HUES64 (cell line): ENCODE results near the gene DPP9.

Source experiments
- H3K27ac ChIP-seq: 2 replicates; pipeline ENCODE4 v1.7.0; 2013; ENCODE audit warnings: low read depth, low read length, inconsistent platforms
- H3K27me3 ChIP-seq: 2 replicates; pipeline ENCODE4 v1.6.1; 2013; ENCODE audit warnings: mild to moderate bottlenecking, low read length; ENCODE audit not compliant: insufficient read depth
- H3K36me3 ChIP-seq: 2 replicates; pipeline ENCODE4 v1.6.1; 2013; ENCODE audit warnings: mild to moderate bottlenecking, low read length; ENCODE audit not compliant: insufficient read depth
- H3K4me1 ChIP-seq: 2 replicates; pipeline ENCODE4 v1.6.1; 2013; ENCODE audit warnings: mild to moderate bottlenecking, low read length, moderate library complexity; ENCODE audit not compliant: insufficient read depth
- H3K4me3 ChIP-seq: 2 replicates; pipeline ENCODE4 v1.5.1; 2013; ENCODE audit warnings: mild to moderate bottlenecking, low read length, moderate library complexity
- H3K9ac ChIP-seq: 2 replicates; pipeline ENCODE4 v1.6.1; 2013; ENCODE audit warnings: mild to moderate bottlenecking, low read depth, low read length
- H3K9me3 ChIP-seq: 2 replicates; pipeline ENCODE4 v1.6.1; 2013; ENCODE audit warnings: low read depth, low read length; ENCODE audit not compliant: insufficient read depth
- WGBS: fragments of 150-250, 120-280 bp; methylation state at CpG from one replicate; pipeline ENCODE4 v1.1.7; 2013; ENCODE audit warnings: missing lambda C conversion rate; 5-methylcytosine and 5-hydroxymethylcytosine counted together

The DPP9 gene

DNA sequence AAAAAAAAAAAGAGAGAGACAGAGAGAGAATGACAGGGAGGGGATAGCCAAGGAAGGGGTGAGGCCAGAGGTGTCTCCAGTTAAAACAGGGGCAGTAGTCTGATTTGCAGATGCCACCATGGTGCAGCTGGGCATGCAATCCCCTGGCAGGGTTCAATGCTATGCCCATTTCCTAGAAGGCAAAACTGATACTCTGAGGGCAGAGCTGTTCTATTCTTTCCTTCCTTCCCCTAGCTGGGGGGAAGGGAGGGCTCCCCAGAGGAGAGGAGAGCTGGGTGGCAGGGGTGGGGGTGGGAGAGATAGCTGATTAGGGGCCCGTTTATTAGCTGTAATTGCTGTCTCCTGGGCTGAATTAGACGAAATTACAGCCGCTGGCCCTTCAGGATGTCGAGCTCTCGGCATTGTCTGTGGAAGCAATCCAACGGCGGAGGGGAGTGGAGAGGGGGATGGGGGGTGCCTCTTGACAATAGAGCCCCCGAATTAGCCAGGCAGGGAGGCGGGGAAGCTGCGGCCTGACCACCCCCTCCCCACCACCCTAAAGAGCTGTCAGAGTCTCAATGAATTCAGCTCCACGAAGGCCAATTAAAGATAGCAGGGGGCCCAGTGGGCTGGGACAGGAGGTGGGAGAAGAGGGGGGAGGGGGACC, 14.4 kb upstream of the DPP9 start:
- H3K9me3 ChIP-seq, result no peaks in the 10 kb centered on the region
- no peaks in the 10 kb centered on the region for H3K27me3 ChIP-seq
- H3K27ac ChIP-seq, result no peak overlapping the region
- no peak overlapping the region for H3K9ac ChIP-seq
- 42% methylated on average over 9 of the region's 11 CpGs for WGBS
- no peak overlapping the region for H3K4me3 ChIP-seq
- no peaks in the 10 kb centered on the region for H3K36me3 ChIP-seq
- H3K4me1 ChIP-seq, result peaks cover 11% of the 10 kb centered on the region; the same call in 1 of the 2 replicates

DNA sequence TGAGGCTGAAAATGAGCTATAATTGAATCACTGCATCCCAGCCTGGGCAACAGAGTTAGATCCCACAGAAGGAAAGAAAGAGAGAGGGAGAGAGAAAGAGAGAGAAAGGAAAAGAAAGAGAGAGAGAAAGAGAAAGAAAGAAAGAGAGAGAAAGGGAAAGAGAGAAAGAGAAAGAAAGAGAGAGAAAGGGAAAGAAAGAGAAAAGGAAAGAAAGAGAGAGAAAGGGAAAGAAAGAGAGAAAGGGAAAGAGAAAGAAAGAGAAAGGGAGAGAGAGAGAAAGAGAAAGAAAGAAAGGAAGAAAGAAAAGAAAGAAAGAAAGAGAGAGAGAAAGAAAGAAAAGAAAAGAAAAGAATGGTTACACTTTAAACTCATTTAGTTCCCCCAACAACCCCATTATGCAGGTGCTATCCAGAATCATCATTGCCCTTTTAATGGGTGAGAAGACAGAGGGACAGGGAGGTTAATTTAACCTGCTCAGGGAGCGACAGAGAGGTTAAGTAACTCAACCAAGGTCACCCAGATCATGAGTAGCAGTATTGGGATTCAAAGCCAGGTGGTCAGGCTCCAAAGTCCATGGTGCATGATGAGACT, 10.2 kb upstream of the DPP9 start:
- Histone ChIP-seq H3K9ac (no peak overlapping the region), H3K4me1 (0 out of 2 replicates have a peak, but pooled peaks cover 4% of the 10 kb centered on the region), H3K27ac (no peak overlapping the region), H3K9me3 (no peaks in the 10 kb centered on the region), H3K4me3 (no peak overlapping the region), H3K27me3 (no peaks in the 10 kb centered on the region), H3K36me3 (no peaks in the 10 kb centered on the region)
- WGBS, result 45% methylated on average over 1 of the region's 1 CpG

DNA sequence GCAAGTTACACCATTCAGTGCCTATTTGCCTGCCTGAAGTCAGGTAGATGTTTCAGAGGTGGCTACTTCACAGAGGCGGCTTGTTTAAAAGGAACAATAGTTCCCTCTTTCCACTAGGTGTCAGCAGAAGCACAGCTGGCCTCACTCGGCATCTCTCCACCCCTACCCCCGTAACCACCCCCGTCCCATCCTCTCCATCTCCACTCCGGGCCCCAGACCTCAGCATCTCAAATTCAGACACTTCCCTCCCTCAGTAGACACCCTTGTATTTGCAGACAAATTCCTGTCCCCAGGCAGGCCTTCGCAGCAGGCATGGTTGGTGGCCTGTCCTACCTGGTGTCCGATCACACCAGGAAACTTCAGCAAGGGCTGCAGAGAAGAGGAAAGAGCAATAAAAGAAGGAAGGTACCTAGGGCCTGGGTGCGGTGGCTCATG, 9.1 kb upstream of the DPP9 start:
- Histone ChIP-seq H3K4me3 (no peak overlapping the region), H3K9me3 (no peaks in the 10 kb centered on the region), H3K36me3 (no peaks in the 10 kb centered on the region), H3K27ac (no peak overlapping the region), H3K4me1 (no peaks in the 10 kb centered on the region), H3K9ac (no peak overlapping the region), H3K27me3 (no peaks in the 10 kb centered on the region)
- WGBS, result 25% methylated on average over 8 of the region's 8 CpGs

DNA sequence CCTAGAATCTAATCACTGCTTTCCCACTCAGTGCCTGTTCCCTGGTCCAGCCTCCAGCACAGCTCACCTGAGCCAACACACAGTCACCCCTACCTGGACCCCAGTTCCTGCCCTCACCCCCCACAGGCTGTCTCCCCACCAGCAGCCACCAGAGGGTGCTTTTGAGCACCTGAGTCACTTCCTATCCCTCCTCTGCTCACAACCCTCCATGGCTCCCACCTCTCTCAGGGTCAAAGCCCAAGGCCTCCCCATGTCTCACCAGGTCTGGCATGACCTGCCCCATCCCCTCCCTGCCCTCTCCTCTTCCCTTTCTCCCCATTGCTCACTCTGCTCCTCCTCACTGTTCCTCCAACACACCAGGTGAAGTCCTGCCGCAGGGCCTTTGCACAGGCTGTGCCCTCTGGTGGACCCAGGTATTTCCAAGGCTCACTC, 7.1 kb upstream of the DPP9 start:
- H3K27me3 ChIP-seq, result no peaks in the 10 kb centered on the region
- no peaks in the 10 kb centered on the region for H3K9me3 ChIP-seq
- H3K9ac ChIP-seq, result no peak overlapping the region
- WGBS, result 100% methylated on average over 1 of the region's 1 CpG
- no peak overlapping the region for H3K4me3 ChIP-seq
- H3K4me1 ChIP-seq, result no peaks in the 10 kb centered on the region
- no peak overlapping the region for H3K27ac ChIP-seq
- no peaks in the 10 kb centered on the region for H3K36me3 ChIP-seq

DNA sequence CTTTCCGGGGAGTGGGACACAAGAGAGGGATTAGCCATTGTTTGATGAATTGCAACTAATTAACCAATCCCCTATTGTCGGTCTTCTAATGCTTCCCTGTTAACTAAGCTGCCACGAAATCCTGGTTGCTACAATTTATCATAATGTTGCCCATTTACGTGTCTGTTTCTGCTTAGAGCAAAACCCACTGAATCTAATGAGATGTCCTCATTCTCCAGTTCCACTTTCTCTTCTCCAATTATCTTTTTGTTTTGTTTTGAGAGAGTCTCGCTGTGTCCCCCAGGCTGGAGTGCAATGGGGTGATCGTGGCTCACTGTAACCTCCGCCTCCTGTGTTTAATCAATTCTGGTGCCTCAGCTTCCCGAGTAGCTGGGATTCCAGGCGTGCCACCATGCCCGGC, 5.2 kb upstream of the DPP9 start:
- H3K9me3 ChIP-seq, result no peaks in the 10 kb centered on the region
- no peak overlapping the region for H3K27ac ChIP-seq
- H3K27me3 ChIP-seq, result no peaks in the 10 kb centered on the region
- 85% methylated on average over 10 of the region's 10 CpGs for WGBS
- no peak overlapping the region for H3K4me3 ChIP-seq
- H3K4me1 ChIP-seq, result no peaks in the 10 kb centered on the region
- no peak overlapping the region for H3K9ac ChIP-seq
- no peaks in the 10 kb centered on the region for H3K36me3 ChIP-seq

DNA sequence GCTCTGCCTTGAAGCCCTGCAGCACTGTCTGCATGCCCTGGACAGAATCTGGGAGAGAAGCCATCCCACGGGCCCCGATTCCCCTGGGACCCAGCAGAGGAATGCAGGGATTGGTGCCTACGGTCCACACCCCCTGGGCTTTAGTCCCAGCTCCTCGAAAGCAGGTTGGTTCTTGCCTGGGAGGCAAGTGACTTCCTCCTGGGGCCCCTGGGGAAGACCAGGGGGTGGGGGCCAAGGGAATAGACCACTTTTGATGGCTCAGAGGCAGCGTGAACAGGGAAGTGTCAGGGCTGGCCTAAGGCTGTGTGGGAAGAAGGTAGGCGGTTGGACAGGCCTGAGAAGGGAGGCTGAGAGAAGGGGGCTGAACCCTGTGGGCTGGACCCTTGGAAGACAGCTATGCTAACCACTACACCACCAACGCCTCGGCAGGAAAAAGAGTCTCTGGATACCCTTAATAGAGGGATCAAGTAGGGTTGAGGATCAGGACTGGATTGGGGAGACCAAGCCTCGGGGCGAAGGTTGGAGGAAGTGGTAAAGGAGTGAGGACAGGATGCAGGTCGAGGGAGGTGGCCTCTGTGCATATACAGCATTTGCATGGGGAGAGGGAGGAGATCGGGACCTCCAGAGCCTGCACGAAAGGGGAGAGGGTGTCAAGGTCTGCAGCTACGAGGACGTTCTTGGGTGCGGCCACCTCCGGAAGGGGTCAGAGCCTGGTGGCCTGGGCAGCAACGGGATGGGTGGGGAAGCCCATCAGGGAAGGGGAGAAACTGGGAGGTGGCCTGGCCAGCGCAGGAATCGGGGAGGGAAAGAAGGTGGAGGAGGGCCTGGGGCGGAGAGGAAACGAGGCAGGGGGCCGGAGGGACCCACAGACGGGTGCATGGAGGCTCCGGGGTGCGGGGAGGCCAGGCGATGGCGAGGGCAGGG, 709 bp downstream of the DPP9 start:
- Histone ChIP-seq H3K9ac (peak overlapping the region; percentile 79), H3K9me3 (no peaks in the 10 kb centered on the region), H3K4me3 (peak overlapping the region; percentile 91), H3K27me3 (no peaks in the 10 kb centered on the region), H3K36me3 (peaks cover 26% of the 10 kb centered on the region), H3K4me1 (0 out of 2 replicates have a peak, but pooled peaks cover 5% of the 10 kb centered on the region), H3K27ac (no peak overlapping the region)
- 9% methylated on average over 28 of the region's 28 CpGs for WGBS

DNA sequence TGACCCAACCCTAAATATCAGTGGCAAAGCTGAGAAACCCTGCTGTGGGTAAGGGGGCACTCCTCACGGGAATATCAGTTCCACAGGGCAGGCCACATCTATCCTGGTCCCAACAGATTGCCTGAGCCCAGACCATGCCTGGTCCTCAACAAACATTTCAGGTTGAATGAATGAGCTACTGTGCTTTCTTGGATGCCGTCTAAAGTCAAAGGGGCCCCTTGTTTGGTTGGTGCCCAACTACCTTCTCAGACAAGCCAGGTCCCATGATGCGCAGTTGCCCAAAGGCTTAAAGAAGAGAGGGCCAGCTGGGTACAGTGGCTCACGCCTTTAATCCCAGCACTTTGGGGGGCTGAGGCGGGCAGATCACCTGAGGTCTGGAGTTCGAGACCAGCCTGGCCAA, 2.4 kb downstream of the DPP9 start:
- Histone ChIP-seq H3K27me3 (no peaks in the 10 kb centered on the region), H3K9ac (no peak overlapping the region), H3K4me3 (no peak overlapping the region), H3K27ac (no peak overlapping the region), H3K9me3 (no peaks in the 10 kb centered on the region), H3K4me1 (0 out of 2 replicates have a peak, but pooled peaks cover 5% of the 10 kb centered on the region), H3K36me3 (peaks cover 41% of the 10 kb centered on the region)
- WGBS, result 95% methylated on average over 6 of the region's 6 CpGs

DNA sequence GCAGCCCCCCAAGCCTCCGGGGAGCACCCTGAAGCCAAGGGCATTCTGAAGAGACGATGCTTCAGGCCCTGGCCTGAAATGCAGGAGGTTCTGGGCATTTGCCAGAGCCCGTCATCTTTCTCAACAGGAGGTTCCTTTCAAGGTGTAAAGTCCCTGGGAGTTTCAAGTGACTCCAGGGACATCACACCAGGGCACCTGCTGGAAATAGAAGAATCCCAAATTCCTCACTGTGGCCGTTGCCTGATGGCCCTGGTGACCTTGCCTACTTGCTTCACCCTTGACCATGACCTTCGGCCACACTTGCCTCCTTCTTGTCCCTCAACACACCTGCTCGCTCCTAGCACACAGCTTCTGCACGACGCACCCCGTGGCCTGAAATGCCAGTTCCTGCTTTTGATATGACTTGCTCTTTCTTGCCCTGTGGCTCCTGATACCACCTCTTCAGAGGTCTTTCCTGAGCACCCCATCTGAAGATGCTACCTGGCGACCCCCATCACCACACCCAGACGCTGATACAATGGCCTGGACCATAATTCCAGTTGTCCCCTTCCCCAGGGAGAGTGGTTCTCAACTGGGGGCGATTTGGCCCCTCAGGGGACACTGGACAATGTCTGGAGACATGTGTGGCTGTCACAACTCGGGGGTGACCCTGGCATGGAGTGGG, 3.5 kb downstream of the DPP9 start:
- Histone ChIP-seq H3K4me3 (no peak overlapping the region), H3K27me3 (no peaks in the 10 kb centered on the region)

DNA sequence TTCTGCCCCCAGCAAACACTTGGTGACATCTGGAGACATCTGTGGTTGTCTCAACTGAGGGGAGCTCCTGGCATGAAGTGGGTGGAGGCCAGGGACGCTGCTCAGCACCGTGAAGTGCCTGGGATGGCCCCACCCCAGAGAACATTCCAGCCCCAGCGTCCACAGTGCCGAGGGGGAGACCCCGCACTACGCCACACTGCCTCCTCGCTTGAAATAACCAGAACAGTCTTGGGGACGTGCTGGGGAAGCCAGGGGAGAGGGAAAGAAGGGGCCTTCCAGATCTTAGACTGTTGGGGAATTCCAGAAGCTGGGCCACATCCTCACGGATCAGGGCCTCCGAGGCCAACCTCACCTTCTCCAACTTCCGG, 4.2 kb downstream of the DPP9 start:
- Histone ChIP-seq H3K9ac (no peak overlapping the region), H3K4me1 (0 out of 2 replicates have a peak, but pooled peaks cover 5% of the 10 kb centered on the region), H3K4me3 (no peak overlapping the region), H3K9me3 (no peaks in the 10 kb centered on the region), H3K27me3 (no peaks in the 10 kb centered on the region), H3K27ac (no peak overlapping the region), H3K36me3 (peaks cover 55% of the 10 kb centered on the region)
- 96% methylated on average over 11 of the region's 11 CpGs for WGBS

More for the DNA sequence above, 3.5 kb downstream of the DPP9 start:
- H3K36me3 ChIP-seq, result peaks cover 51% of the 10 kb centered on the region
- H3K9ac ChIP-seq, result no peak overlapping the region
- H3K9me3 ChIP-seq, result no peaks in the 10 kb centered on the region
- 0 out of 2 replicates have a peak, but pooled peaks cover 5% of the 10 kb centered on the region for H3K4me1 ChIP-seq
- 94% methylated on average over 12 of the region's 13 CpGs for whole genome bisulfite sequencing
- no peak overlapping the region for H3K27ac ChIP-seq

DNA sequence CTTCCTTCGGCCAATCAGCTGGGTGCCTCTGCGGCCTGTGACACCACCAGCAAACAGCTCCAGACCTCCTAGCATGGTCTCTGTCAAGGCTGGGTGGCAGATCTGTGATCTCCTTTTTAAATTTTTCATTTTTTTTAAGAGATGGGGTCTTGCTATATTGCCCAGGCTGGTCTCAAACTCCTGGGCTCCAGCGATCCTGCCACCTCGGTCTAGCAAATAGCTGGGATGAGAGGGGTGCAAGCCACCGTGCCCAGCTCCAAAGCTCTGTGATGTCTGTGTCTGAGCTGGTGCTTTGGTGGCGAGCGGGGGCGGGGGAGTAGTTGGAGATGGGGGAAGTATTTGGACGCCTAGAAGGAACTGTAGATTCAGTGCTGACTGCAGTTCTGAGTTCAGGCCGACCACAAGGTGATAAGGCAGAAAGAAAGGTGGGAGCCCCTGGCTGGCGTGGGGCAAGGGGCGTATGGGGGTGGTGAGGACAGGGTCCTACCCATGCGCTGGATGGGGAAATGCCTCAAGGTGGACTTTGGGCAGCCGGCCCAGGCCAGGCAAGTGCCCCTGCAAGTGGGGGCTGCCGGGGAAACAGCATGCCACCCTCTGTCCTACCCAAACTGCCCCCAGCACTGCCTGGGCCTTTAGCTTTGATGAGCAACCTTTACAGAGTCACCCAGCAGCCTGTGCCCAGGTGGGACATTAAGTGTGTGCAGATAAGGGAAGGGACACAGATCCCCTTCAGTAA, 5.5 kb downstream of the DPP9 start:
- Histone ChIP-seq H3K9ac (no peak overlapping the region), H3K4me3 (no peak overlapping the region), H3K4me1 (0 out of 2 replicates have a peak, but pooled peaks cover 5% of the 10 kb centered on the region), H3K27me3 (no peaks in the 10 kb centered on the region), H3K36me3 (peaks cover 68% of the 10 kb centered on the region), H3K27ac (no peak overlapping the region), H3K9me3 (no peaks in the 10 kb centered on the region)
- 93% methylated on average over 15 of the region's 15 CpGs for WGBS
